GM18517 (cell line): Measurements from ENCODE around the gene SLC35D1.
"Not testable (repeated sequence)": the region's sequence is repeated elsewhere in the genome, so short reads cannot be mapped to it uniquely, and the experiment has no call there.

Experiments used
- ATAC-seq: cut with Tn5 transposase; IDR thresholded peaks from one replicate; pipeline ENCODE4 v1.9.1; 2021; ENCODE audit warnings: mild to moderate bottlenecking, moderate library complexity; ENCODE audit not compliant: unreplicated experiment

The SLC35D1 gene

DNA sequence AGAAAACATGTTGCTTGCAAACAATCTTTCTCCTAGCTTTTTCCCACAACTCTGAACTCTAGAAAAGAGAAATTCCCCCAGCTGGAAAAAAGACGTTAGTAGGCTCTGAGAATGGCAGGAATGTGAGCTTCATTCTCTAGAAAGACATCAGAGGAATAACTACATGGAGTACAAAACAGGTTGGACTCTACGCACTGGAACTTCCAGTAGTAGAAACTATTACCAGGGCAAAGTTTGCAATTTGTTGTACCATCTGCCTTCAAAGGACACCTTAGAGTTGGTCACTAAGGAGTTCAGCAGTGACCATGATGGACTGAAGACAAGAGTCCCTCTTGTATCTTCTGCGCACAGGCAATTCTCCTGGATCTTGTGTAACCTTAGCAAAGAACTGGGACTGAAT, 60.9 kb downstream of the SLC35D1 start:
- no peak for ATAC-seq

- no peak for ATAC-seq
Observed at GRCh38 chr1:66985835-66986234, 68.1 kb downstream of the SLC35D1 start.

DNA sequence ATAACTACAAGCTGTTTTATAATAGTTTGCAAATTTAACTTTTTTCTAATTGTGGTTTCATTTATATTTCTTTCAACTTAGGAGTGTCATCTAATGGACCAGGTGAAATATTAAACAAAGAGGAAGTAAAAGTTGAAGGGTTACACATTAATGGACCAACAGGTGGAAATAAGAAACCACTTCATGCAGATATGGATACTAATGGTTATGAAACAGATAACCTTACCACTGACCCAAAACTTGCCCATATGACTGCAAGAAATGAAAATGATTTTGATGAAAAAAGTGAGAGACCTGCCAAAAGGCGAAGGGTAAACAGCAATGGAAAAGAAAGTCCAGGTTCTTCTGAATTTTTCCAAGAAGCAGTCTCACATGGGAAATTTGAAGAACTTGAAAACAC, 69.5 kb downstream of the SLC35D1 start:
- ATAC-seq, result peak; percentile 96

GRCh38 chr1:66982561-66983260, 71.2 kb downstream of the SLC35D1 start:
- peak; percentile 40 for ATAC-seq

- ATAC-seq, result no peak
Observed at GRCh38 chr1:66981679-66982078, 72.3 kb downstream of the SLC35D1 start.

GRCh38 chr1:66980745-66981367, 73.1 kb downstream of the SLC35D1 start:
- ATAC-seq, result no peak

- not testable (repeated sequence) for ATAC-seq
Observed at GRCh38 chr1:66979621-66980020, 74.3 kb downstream of the SLC35D1 start.

GRCh38 chr1:66978201-66978600, 75.7 kb downstream of the SLC35D1 start:
- no peak for ATAC-seq

DNA sequence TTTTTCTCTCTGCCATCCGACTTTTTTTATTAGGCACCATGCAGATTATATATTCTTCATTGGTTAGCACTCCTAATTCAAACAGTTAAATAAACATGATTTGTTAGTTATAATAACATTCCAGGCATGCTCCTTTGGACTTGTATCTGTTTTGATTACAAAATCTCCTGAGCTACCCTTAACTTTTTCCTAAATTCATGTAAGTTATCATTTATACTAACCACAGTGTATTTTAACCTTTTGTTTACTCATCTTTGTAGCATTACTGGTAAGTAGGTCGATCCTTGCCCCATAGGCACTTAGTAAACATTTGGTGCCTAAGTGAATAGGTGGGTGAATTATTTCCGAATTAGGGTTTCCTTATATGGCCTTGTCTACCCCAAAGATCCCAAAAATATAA, 85.4 kb downstream of the SLC35D1 start:
- no peak for ATAC-seq

DNA sequence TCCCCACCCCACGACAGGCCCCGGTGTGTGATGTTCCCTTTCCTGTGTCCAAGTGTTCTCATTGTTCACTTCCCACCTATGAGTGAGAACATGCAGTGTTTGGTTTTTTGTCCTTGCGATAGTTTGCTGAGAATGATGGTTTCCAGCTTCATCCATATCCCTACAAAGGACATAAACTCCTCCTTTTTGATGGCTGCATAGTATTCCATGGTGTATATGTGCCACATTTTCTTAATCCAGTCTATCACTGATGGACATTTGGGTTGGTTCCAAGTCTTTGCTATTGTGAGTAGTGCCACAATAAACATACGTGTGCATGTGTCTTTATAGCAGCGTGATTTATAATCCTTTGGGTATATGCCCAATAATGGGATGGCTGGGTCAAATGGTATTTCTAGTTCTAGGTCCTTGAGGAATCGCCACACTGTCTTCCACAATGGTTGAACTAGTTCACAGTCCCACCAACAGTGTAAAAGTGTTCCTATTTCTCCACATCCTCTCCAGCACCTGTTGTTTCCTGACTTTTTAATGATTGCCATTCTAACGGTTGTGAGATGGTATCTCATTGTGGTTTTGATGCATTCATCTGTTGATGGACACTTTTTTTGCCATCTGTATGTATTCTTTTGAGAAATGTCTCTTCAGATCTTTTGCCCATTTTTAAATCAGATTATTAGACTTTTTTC, 87.6 kb downstream of the SLC35D1 start:
- ATAC-seq, result not testable (repeated sequence)

GRCh38 chr1:66957938-66958337, 96.0 kb downstream of the SLC35D1 start:
- ATAC-seq, result no peak

DNA sequence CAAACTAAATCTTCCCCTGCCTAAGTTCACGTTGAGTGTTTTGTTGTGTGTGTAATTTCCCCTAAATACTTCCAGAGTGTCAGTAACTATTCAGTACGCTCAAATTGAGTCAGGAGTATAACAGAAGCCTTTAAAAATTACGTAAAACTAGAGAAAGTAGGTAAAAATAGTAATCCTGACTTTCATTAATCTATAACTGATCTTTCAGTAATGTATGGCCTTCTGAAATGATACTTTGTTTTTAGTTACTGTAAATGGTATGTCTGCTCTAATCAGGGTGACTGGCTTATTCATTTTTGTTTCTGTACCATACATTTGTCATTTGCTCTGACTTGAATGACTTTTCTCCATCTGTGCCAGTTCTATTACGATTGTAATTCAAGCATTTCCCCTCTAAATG, 99.7 kb downstream of the SLC35D1 start:
- ATAC-seq, result peak; percentile 78

- ATAC-seq, result no peak
Observed at GRCh38 chr1:66951513-66951912, 102.4 kb downstream of the SLC35D1 start.
